SKM-1 treated with dmso at 0.1 percent for 144 hours (cell line): ENCODE data around the gene RARB.

Source experiments
- DNase-seq: peaks from one replicate; lab custom pipeline; 2025; ENCODE audit not compliant: unreplicated experiment; lab: John Stamatoyannopoulos, UW

RARB gene

GRCh38 chr3:25421747-25422146 is 6.3 kb upstream of the RARB start:
- DNase-seq = no peak

DNA sequence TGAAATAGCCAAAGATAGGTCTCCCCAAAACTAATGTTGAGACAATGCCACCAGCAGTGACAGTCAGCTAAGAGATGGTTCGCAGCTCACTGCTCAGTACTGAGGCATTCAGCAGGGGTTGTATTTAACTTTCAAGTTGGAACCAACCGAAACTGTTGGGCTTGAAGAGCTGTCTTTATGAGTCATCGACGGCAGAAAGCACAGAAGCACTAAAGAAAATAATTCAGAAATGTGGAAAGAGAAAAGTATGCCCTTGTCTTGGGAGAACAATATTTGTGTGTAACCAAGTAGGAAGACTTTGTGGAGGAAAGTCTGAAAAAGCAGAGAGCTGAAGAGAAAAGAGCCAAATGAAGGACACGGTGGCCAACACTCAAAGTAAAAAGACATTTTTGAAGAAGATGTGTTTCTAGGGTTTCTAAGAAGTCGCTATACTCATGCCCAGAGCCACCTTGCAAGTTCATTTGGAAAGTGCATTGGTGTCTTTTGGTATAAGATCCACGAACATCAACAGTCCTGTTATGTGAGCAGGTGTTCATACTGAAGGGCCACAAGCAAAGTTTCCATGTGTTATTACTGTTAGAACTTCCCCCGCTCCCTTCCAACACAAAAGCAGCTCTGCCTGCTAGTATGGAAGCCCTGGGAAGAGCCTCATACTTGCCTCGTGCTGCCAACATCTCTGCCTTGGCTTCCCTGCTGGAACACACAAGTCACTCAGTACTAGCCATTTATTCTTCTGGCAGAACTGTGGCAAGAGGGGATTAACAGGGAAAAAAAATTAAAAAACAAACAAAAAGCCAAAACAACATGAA is 4.1 kb upstream of the RARB start:
- no peak for DNase-seq

GRCh38 chr3:25424614-25425013 is 3.4 kb upstream of the RARB start:
- DNase-seq = no peak

DNA sequence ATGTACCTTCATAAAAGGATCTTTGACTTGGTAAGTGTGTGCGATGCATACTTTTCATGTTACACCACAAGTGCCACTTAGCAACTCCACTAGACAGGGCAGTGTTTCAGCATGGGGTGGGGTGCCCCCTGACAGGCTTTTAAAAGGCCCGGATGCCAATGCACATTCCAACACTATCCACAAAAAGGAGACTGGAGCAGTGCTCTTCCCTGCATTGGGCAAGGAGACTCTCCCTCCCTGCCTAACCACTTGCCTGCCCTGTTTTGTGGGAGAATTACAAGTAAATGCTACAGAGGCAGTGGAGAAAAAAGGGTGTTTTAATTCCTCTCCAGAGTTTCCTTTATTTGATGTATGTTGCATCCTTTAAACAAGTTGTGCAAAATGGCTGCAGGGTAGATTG is 1.7 kb upstream of the RARB start:
- no peak for DNase-seq

- DNase-seq = no peak
Measured at GRCh38 chr3:25427155-25427554, 908 bp upstream of the RARB start.

DNA sequence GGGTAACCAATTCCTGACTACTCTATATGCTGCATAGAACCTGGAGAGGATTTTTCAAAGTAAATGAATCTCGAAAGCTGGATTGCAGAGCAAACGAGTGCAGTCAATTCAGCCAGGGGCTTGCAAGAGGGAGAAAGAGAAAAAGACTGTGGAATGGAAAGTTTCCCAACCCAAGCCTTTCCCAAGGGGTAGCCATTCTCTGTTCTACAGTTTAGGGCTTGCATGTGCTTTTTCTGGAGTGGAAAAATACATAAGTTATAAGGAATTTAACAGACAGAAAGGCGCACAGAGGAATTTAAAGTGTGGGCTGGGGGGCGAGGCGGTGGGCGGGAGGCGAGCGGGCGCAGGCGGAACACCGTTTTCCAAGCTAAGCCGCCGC is 511 bp upstream of the RARB start:
- DNase-seq = no peak

DNA sequence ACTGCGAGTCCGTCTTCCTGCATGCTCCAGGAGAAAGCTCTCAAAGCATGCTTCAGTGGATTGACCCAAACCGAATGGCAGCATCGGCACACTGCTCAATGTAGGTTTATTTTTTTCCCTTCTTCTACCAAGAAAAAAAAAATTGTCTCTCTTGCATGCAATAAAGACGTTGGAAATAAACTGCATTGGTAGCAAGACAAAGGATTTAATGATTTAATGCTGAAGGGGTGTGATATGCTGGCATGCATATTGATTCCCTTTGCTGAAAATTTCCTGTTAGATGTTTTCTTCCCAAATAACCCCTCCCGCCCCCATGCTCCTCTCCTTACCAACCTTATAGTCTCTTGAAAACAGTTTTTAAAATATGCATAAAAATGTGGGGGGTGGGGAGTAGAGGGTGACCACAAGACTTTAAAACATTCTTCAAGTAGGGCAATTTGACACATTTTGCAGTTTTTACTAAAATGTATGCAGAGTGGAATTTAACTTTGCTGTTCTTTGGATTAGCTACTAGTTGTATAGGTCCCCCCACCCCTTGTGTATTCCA is 799 bp downstream of the RARB start:
- DNase-seq = no peak

DNA sequence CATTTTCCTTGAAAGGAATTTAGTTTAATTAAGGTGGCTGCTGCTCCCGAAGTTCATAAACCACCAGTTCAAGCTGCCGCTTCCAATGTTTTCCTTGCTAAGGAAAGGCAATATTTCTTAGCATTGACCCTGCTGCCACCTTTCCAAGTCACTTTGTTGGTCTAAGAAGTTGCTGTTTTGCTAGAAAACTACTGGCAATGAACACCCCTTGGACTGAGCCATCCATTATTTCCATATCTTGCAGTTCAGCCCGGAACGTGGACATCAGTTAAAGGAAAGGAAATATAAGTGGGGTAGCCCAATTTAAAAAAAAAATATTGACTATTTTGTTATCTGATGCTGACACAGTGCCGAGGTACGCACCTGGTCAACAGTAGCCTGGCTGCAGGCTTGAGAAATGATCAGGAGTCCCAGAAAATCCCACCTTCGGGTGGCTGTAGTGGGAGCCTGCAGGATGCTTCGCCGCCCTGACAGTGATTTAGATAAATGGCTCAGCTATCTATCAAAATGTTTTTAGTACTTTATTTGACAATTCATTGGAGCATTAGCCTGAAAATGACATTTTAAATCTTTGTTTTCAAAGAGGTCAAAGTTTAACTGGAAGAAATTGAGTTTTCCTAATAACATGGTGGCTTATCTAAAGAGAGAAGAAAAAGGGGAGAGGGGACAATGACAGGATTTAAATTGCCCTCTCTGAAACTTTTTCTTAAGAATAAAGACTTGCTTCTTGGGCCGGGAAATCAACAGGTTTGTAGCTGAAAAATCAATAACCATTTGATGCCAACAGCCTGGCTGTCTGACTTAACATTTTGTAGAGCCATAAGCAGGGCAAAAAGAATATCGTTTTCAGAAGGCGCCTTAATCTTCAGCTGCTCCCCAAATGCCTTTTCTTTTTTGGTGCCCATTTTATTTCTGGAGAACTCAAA is 1.6 kb downstream of the RARB start:
- DNase-seq = no peak

DNA sequence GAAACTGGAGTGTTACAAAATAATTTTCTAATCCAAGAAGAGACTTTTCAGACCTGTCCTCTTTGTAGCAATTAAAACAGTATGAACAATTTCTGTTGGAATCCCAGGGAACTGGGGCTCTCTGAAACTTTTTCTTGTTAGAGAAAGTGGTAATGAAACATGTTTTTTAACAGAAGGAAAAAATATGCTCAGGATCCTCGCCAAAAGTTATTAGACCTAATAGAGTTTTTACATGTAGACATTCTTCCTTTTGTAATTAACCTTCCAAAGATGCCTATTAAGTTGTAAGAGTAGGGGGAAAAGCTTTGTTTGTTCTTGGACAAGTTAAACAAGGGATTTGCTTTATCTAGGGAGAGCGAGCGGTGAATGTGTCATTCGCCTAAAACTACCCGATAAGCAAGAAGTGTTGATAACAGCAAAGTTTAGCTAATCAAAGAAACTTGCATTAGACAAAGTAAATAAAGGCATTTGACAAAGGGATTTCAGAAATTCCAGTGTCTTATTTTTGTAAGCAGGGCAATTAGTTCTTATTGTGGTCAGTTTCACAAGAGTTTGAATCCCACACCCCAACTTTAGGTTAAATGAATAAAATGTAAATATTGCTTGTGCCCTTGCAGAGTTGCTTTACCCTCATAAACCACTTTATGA is 2.3 kb downstream of the RARB start:
- no peak for DNase-seq

DNA sequence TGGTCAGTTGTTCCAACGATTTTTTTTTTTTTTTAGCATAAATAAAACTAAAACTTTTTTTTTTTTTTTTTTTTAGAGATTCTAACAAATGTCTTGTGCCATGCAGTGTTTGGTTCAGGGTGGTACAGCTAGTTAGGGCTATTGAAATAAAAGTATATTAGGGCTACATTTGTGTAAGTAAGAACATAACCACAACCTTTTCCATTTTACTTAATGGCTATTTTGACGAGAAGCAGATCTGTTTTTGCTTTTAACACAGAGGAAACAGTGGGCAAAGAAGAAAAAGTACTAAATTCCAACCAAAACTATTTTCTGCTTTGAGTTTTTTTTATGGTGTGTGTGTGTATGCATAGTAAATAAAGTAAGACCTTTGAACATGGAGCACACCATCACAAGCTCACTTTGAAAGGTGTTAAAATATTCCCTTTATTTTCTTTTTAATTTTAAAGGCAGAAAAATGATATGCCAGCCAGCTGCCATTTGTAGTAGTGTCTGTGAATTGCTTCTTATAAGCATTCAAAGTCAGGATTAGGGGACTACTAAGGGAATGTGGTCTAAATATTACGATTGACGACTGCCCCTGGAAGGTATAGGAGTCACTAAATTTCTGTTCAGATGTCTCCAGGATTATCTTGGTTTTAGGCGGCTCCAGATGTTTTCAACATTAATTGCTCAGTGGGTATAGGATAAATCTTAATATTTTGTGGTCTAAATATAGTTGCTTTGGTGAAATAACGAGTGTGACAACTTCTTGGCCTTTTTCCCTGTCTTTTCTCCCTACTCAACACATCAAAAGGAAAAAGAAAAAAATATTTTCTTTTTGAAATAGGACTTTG is 3.1 kb downstream of the RARB start:
- no peak for DNase-seq

DNA sequence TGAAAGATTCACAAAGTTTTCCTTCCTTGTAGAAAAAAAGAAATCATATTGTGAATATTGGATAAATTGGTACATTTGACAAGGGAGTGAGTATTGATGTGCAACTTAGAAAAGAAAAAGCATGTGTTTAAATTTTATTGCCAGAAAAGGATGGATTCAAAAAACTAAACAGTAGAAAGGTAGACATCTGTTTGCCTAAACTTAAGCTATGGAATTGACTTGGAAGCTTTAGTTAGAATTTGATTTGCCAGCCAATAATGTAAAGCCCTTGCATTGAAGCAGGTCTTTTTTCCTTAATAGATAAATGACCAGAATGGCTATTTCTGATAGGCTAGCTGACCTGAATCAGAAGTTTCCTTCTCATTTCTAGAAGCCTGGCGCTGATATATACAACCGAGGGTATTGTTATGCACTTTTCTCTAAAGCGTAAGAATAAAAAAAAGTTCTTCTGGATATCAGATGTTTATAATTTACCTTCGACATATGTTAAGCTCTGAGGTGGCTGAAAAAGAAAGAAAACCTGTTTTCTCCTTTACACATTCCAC is 4.2 kb downstream of the RARB start:
- no peak for DNase-seq

- no peak for DNase-seq
Measured at GRCh38 chr3:25433106-25433505, 5.0 kb downstream of the RARB start.

GRCh38 chr3:25433868-25434267 is 5.8 kb downstream of the RARB start:
- DNase-seq = no peak

DNA sequence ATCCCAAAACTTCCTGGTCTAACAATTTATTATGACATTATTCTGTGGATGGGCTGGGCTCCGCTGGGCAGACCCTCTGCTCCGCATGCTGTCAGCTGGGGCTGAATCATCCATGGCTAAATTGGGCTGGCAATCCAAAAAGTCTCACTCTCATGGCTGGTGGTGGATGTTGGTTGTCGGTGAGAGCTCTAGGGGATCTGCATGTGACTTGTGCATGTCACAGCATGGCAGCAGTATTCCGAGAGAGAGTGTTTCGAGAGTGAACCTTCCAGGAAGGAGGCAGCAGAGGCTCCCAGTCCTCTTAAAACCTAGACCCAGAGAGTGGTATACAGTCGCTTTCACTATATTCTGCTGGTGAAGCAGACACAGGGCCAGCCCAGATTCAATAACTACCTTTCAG is 9.9 kb downstream of the RARB start:
- DNase-seq = no peak

DNA sequence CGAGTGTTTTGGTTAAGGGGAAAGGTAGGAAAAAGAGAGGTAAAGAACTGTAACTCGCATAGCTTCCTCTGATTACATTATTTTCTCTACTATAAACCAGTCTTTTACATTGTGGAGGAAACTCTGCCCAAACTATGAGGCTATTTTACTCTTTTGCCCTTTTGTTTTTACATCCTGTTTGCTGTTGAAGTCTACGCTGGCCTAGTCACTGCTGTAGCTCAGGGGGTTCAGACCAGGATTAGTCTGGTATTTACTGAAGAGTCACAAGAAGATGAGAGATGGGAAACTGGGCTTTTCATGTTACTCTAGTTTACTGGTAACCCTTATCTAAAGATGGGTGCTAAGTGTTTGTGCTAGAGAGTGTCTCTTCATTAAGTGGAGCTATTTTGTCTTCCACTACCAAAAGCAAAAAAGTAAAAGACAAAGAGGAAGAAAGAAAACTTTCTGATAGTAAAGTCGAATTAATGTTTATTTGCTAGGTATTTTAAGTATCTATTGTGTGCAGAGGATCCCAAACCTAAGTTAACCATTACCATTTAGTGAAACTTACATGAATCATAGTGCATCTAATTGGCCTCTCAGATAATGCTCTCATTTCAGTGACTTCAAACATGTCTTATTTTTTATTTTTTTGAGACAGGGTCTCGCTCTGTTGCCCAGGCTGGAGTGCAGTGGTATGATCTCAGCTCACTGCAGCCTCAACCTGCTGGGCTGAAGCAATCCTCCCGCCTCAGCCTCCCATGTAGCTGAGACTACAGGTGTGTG is 10.9 kb downstream of the RARB start:
- DNase-seq = no peak

GRCh38 chr3:25441234-25441856 is 13.3 kb downstream of the RARB start:
- no peak for DNase-seq

GRCh38 chr3:25442486-25442885 is 14.4 kb downstream of the RARB start:
- DNase-seq = no peak

GRCh38 chr3:25444273-25444672 is 16.2 kb downstream of the RARB start:
- DNase-seq = no peak

GRCh38 chr3:25445731-25446130 is 17.7 kb downstream of the RARB start:
- DNase-seq = no peak
